SK-N-SH (cell line): ENCODE data around the gene B4GALT3.

Experiments used
- FOXJ3 ChIP-seq: sonication (generic); formaldehyde crosslinking; IDR thresholded peaks from 2 replicates; pipeline ENCODE4 v1.5.1; 2020; ENCODE audit warnings: mild to moderate bottlenecking, missing genetic modification reagents
- GABPA ChIP-seq: IDR thresholded peaks from 2 replicates; pipeline ENCODE4 v1.4.0; 2012; ENCODE audit warnings: low read depth, mild to moderate bottlenecking
- JUND ChIP-seq: IDR thresholded peaks from 2 replicates; pipeline ENCODE4 v1.4.0; 2012
- RAD21 ChIP-seq: IDR thresholded peaks from 2 replicates; pipeline ENCODE4 v1.6.1; 2012; ENCODE audit warnings: mild to moderate bottlenecking, low read length
- RXRA ChIP-seq: IDR thresholded peaks from 2 replicates; pipeline ENCODE4 v1.4.0; 2012; ENCODE audit warnings: low read depth, mild to moderate bottlenecking, borderline replicate concordance
- SMC3 ChIP-seq: IDR thresholded peaks from 2 replicates; pipeline ENCODE4 v1.6.1; 2012; ENCODE audit warnings: low read depth, low read length, improper control_type of control experiment
- TEAD4 ChIP-seq: IDR thresholded peaks from 2 replicates; pipeline ENCODE4 v1.4.0; 2012; ENCODE audit warnings: mild to moderate bottlenecking, borderline replicate concordance; ENCODE audit not compliant: insufficient read depth
- YY1 ChIP-seq: IDR thresholded peaks from 2 replicates; pipeline ENCODE4 v1.4.0; 2012; ENCODE audit warnings: low read depth, mild to moderate bottlenecking
- TF ChIP-seq, protein P1 (sequence below): fragments of 200-600 bp; sonication (generic); IDR thresholded peaks from 2 replicates; pipeline ENCODE4 v1.6.1; 2017; ENCODE audit warnings: antibody characterized with exemption, mild to moderate bottlenecking, moderate library complexity

DNA sequence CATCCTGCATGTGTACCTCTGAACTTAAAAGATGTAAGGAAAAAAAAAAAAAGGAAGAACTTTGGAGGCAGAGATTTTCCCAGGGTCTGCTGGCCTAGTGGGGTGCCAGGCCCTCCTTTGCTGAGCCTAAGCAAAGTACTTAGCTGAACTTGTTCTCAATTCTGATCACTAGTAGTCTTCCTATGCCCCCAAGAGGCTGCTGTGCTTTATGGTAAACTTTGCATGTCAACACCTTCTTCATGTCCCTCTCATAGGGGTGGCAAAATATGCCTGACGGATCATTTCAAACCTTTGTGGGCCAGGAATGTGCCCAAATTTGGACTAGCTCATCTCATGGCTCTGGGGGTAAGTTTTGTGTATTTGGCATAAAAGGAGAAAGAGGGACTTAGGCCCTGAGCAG lies 19.4 kb downstream of the B4GALT3 start:
- TF ChIP-seq, protein P1, sequence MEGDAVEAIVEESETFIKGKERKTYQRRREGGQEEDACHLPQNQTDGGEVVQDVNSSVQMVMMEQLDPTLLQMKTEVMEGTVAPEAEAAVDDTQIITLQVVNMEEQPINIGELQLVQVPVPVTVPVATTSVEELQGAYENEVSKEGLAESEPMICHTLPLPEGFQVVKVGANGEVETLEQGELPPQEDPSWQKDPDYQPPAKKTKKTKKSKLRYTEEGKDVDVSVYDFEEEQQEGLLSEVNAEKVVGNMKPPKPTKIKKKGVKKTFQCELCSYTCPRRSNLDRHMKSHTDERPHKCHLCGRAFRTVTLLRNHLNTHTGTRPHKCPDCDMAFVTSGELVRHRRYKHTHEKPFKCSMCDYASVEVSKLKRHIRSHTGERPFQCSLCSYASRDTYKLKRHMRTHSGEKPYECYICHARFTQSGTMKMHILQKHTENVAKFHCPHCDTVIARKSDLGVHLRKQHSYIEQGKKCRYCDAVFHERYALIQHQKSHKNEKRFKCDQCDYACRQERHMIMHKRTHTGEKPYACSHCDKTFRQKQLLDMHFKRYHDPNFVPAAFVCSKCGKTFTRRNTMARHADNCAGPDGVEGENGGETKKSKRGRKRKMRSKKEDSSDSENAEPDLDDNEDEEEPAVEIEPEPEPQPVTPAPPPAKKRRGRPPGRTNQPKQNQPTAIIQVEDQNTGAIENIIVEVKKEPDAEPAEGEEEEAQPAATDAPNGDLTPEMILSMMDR = no peak
- TF ChIP-seq GABPA (no peak), FOXJ3 (CRISPR knock-in tag) (no peak), TEAD4 (no peak), YY1 (no peak), SMC3 (no peak), JUND (no peak), RXRA (no peak), RAD21 (no peak)
